ENCODE results near the gene ABTB2. TPM values are rescaled to one million over a fixed set of nuclear protein-coding genes. Genes with fewer than 3 reads are reported as not detected.

The ABTB2 gene
- total and polyA plus RNA-seq, 2 experiments from 2014 or later: 8.7 to 9.9 TPM

DNA sequence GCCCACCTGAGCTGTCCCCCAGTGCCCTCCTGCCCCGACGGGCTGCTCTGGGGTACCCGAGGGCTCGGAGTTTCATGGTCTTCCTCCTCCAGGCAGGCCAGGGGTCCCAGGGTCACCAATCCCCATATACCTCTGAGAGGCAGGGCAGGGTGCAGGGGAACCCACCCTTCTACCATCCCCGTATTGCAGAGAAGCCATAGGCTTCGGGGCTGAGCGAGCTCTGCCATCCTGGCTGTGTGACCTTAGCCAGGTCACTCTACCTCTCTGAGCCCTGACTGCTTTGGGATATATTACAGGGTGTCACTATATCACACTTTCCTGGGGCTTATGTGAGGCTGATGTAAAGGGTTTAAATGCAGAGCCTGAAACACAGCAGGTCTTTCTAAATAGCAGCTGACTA lies 195.0 kb downstream of the ABTB2 start:
- in situ Hi-C loops (cut with MboI): no loop called here
- H3K27me3 ChIP-seq (replicated peaks; ENCODE audit: insufficient read depth): no peaks in the 10 kb centered on the region
- no peak for DNase-seq
- H3K4me1 ChIP-seq (ENCODE audit: insufficient read depth): no peaks in the 10 kb centered on the region
- no peaks in the 10 kb centered on the region for H4K20me1 ChIP-seq (ENCODE audit: insufficient read depth)
- TF ChIP-seq EZH2 (IDR thresholded peaks at IDR 0.05; ENCODE audit: insufficient read depth, poor library complexity, severe bottlenecking) (no peak), EZH2phosphoT487 (IDR thresholded peaks at IDR 0.05; ENCODE audit: insufficient read depth, low read depth) (no peak)
- H3K9me3 ChIP-seq (ENCODE audit: low read depth): no peaks in the 10 kb centered on the region
- H3K4me3 ChIP-seq: no peak overlapping the region
- WGBS, 2 experiments (ENCODE audit: low coverage in 1 of 2, low lambda C conversion rate in 2 of 2, missing lambda C conversion rate in 2 of 2): 92 to 93% methylated on average over 7 of the region's 7 CpGs
- no peaks in the 10 kb centered on the region for H3K9me2 ChIP-seq (ENCODE audit: insufficient read depth)
- no peaks in the 10 kb centered on the region for H3K79me2 ChIP-seq (ENCODE audit: insufficient read depth)
- 0 out of 2 replicates have a peak, but pooled peaks cover 3% of the 10 kb centered on the region for H3F3A ChIP-seq (ENCODE audit: insufficient read depth)
- H3K27ac ChIP-seq: no peak overlapping the region
- H3K36me3 ChIP-seq (ENCODE audit: low read depth): no peaks in the 10 kb centered on the region; the same call in 1 of the 2 replicates
- H2AFZ ChIP-seq: no peak overlapping the region
- H3K9ac ChIP-seq: no peak overlapping the region
- H3K4me2 ChIP-seq (ENCODE audit: unreplicated experiment): no peak overlapping the region

DNA sequence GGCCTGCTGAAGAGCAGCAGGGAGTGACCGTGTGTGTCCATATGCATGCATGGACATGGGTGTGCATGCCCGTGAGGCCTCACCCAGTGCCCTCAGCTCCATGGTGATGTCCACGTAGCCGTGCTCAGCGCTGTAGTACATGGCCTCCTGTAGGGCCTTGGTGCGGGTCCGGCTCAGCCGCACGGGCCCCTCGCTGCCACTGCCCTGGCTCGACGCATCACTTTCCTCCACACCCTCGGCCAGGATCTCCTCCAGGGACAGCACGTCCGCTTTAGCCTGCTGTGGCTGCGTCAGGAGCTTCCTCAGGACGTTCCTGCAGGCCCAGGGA lies 195.4 kb downstream of the ABTB2 start:
- Histone ChIP-seq H3K9me2 (ENCODE audit: insufficient read depth) (no peaks in the 10 kb centered on the region), H3K4me2 (ENCODE audit: unreplicated experiment) (no peak overlapping the region), H2AFZ (no peak overlapping the region), H3K4me1 (ENCODE audit: insufficient read depth) (no peaks in the 10 kb centered on the region), H3K9me3 (ENCODE audit: low read depth) (no peaks in the 10 kb centered on the region), H3F3A (ENCODE audit: insufficient read depth) (0 out of 2 replicates have a peak, but pooled peaks cover 3% of the 10 kb centered on the region), H3K4me3 (no peak overlapping the region), H3K27me3 (replicated peaks; ENCODE audit: insufficient read depth) (no peaks in the 10 kb centered on the region), H4K20me1 (ENCODE audit: insufficient read depth) (no peaks in the 10 kb centered on the region), H3K79me2 (ENCODE audit: insufficient read depth) (no peaks in the 10 kb centered on the region), H3K9ac (no peak overlapping the region), H3K27ac (no peak overlapping the region), H3K36me3 (ENCODE audit: low read depth) (no peaks in the 10 kb centered on the region; the same call in 1 of the 2 replicates)
- TF ChIP-seq EZH2 (IDR thresholded peaks at IDR 0.05; ENCODE audit: insufficient read depth, poor library complexity, severe bottlenecking) (no peak), EZH2phosphoT487 (IDR thresholded peaks at IDR 0.05; ENCODE audit: insufficient read depth, low read depth) (no peak)
- WGBS, 2 experiments (ENCODE audit: low coverage in 1 of 2, low lambda C conversion rate in 2 of 2, missing lambda C conversion rate in 2 of 2): 91 to 96% methylated on average over 14 to 16 of the region's 17 CpGs
- in situ Hi-C loops (cut with MboI): no loop called here
- DNase-seq: no peak

DNA sequence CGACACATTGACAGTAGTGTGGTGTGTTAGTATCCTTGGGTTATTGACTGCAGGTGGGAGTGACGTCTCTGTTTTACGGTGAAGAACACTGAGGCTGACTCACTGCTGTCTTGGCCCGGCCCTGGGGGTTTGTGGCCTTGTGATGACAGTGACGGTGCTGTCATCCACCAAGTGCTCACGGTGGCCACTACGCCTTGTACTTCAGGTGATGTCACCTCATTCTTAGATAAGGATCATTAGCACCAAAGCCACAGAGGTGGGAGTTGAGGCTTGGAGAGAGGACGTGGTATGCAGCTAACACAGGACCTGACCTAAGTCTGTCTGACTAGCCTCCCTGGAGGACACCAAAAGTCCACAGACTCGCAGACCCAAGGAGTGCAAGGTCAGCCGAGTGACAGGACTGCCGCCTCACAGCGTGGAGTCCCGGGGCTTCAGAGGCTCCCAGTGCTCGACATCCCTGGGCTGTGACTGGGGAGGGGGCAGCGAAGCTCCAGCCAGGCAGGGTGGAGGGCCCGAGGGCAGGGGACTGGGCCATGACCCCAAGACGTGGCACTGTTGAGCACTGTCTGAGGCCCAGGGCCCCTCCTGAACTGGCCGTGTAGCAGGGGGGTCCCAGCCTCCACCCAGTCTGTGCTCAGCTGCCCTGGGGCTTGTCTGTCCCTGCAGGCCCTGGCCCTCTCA lies 195.9 kb downstream of the ABTB2 start:
- DNase-seq: peak; percentile 32
- 76 to 81% methylated on average over 16 to 18 of the region's 18 CpGs for WGBS, 2 experiments (ENCODE audit: low coverage in 1 of 2, low lambda C conversion rate in 2 of 2, missing lambda C conversion rate in 2 of 2)
- Histone ChIP-seq H3F3A (ENCODE audit: insufficient read depth) (0 out of 2 replicates have a peak, but pooled peaks cover 3% of the 10 kb centered on the region), H3K9me3 (ENCODE audit: low read depth) (no peaks in the 10 kb centered on the region), H3K4me3 (no peak overlapping the region), H3K36me3 (ENCODE audit: low read depth) (no peaks in the 10 kb centered on the region; the same call in 1 of the 2 replicates), H3K79me2 (ENCODE audit: insufficient read depth) (no peaks in the 10 kb centered on the region), H3K4me1 (ENCODE audit: insufficient read depth) (no peaks in the 10 kb centered on the region), H3K9ac (no peak overlapping the region), H3K27me3 (replicated peaks; ENCODE audit: insufficient read depth) (no peaks in the 10 kb centered on the region), H4K20me1 (ENCODE audit: insufficient read depth) (no peaks in the 10 kb centered on the region), H3K27ac (no peak overlapping the region), H2AFZ (no peak overlapping the region), H3K4me2 (ENCODE audit: unreplicated experiment) (no peak overlapping the region), H3K9me2 (ENCODE audit: insufficient read depth) (no peaks in the 10 kb centered on the region)
- TF ChIP-seq EZH2phosphoT487 (IDR thresholded peaks at IDR 0.05; ENCODE audit: insufficient read depth, low read depth) (no peak), EZH2 (IDR thresholded peaks at IDR 0.05; ENCODE audit: insufficient read depth, poor library complexity, severe bottlenecking) (no peak)
- in situ Hi-C loops (cut with MboI): no loop called here

DNA sequence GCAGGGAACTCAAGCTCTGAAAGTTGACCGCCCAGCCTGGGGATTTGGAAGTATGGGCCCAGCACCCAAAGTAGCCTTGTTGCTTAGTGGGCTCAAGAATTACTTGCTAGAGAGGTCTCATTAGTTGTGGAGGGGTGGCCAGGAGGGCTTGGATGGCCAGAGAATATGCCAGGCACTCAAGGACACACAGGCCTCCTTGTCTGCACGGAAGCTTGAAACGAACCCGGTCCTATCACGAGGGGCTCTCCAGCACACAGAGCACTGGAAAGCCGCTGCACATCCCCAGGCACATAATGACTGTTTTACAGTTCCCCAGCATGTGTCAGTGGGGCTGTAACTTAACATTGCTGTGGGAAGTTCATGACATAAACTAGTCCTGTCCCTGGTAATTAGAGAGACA lies 196.4 kb downstream of the ABTB2 start:
- in situ Hi-C loops (cut with MboI): no loop called here
- H4K20me1 ChIP-seq (ENCODE audit: insufficient read depth): no peaks in the 10 kb centered on the region
- H3K9me3 ChIP-seq (ENCODE audit: low read depth): no peaks in the 10 kb centered on the region
- no peak overlapping the region for H3K27ac ChIP-seq
- H2AFZ ChIP-seq: no peak overlapping the region
- H3F3A ChIP-seq (ENCODE audit: insufficient read depth): 0 out of 2 replicates have a peak, but pooled peaks cover 3% of the 10 kb centered on the region
- DNase-seq: no peak
- TF ChIP-seq EZH2 (IDR thresholded peaks at IDR 0.05; ENCODE audit: insufficient read depth, poor library complexity, severe bottlenecking) (no peak), EZH2phosphoT487 (IDR thresholded peaks at IDR 0.05; ENCODE audit: insufficient read depth, low read depth) (no peak)
- no peaks in the 10 kb centered on the region for H3K9me2 ChIP-seq (ENCODE audit: insufficient read depth)
- 90 to 93% methylated on average over 6 of the region's 6 CpGs for WGBS, 2 experiments (ENCODE audit: low coverage in 1 of 2, low lambda C conversion rate in 2 of 2, missing lambda C conversion rate in 2 of 2)
- H3K9ac ChIP-seq: no peak overlapping the region
- H3K4me1 ChIP-seq (ENCODE audit: insufficient read depth): no peaks in the 10 kb centered on the region
- H3K27me3 ChIP-seq (replicated peaks; ENCODE audit: insufficient read depth): no peaks in the 10 kb centered on the region
- H3K4me3 ChIP-seq: no peak overlapping the region
- no peaks in the 10 kb centered on the region for H3K79me2 ChIP-seq (ENCODE audit: insufficient read depth)
- no peaks in the 10 kb centered on the region; the same call in 1 of the 2 replicates for H3K36me3 ChIP-seq (ENCODE audit: low read depth)
- no peak overlapping the region for H3K4me2 ChIP-seq (ENCODE audit: unreplicated experiment)

Measured in GM23248 (cell line).